ENCODE results near the gene RBM26.

Gene RBM26

DNA sequence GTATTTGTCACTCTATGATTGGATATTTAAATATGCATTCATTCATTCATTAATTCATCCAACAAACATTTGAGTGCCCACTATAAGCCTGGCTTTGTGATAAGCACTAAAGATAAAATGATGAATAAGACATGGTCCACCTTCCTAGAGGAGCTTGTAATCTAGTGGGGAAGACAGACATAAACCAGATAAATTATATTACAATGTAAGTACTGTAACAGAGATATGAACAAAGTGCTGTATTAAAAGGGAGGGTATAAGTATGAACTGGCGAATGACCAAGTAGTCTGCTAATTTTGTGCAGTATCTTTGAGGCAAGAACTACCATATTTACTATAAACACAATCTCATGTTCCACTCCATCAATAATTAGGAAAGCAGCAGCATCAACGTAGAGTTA lies 88.2 kb downstream of the RBM26 start:
- no peak for TF ChIP-seq CTCF (IDR thresholded peaks at IDR 0.05; ENCODE audit: low read depth, low read length)
- no peak overlapping the region for H3K4me3 ChIP-seq (ENCODE audit: low read depth, low read length)

- H3K4me3 ChIP-seq (ENCODE audit: low read depth, low read length): no peak overlapping the region
- no peak for TF ChIP-seq CTCF (IDR thresholded peaks at IDR 0.05; ENCODE audit: low read depth, low read length)
Measured at GRCh38 chr13:79314652-79315051, 91.4 kb downstream of the RBM26 start.

DNA sequence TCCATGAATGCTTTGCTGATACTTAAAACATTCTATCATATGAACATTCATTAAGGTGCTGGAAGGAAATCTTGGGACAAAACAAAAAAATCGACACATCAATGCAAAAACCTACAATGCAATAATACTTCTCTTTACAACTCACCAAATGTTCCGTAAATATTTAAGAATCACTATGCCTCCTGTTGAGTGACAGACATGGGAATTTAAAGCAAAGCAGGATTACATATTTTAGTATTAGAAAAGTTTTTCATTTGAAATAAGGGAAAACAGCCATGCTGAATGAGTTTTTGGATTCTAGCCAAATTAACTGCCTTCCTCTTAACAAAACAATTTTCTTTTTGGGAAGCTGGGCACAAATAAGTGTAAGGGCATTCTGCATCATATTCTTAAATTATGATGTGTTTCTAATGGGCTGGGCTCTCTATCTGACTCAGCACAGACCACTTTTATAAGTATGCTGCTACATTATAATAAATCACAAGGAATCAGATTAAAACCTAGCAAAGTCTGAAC lies 93.7 kb downstream of the RBM26 start:
- no peak overlapping the region for H3K4me3 ChIP-seq (ENCODE audit: low read depth, low read length)
- TF ChIP-seq CTCF (IDR thresholded peaks at IDR 0.05; ENCODE audit: low read depth, low read length): no peak

GRCh38 chr13:79311386-79311785 lies 94.7 kb downstream of the RBM26 start:
- TF ChIP-seq CTCF (IDR thresholded peaks at IDR 0.05; ENCODE audit: low read depth, low read length): no peak
- no peak overlapping the region for H3K4me3 ChIP-seq (ENCODE audit: low read depth, low read length)

DNA sequence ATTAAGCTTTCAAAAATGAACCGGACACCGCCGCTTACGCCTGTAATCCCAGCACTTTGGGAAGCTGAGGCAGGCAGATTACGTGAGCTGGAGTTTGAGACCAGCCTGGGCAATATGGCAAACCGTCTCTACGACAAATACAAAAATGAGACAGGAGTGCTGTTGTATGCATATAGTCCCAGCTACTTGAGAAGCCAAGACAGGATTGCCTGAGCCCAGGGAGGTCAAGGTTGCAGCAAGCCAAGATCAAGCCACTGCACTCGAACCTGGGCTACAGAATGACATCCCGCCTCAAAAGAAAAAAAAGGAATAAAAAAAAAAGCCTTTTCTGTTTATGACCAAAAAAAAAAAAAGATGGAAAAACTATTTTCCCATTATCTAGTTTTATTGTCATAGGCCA lies 96.4 kb downstream of the RBM26 start:
- no peak for TF ChIP-seq CTCF (IDR thresholded peaks at IDR 0.05; ENCODE audit: low read depth, low read length)
- no peak overlapping the region for H3K4me3 ChIP-seq (ENCODE audit: low read depth, low read length)

DNA sequence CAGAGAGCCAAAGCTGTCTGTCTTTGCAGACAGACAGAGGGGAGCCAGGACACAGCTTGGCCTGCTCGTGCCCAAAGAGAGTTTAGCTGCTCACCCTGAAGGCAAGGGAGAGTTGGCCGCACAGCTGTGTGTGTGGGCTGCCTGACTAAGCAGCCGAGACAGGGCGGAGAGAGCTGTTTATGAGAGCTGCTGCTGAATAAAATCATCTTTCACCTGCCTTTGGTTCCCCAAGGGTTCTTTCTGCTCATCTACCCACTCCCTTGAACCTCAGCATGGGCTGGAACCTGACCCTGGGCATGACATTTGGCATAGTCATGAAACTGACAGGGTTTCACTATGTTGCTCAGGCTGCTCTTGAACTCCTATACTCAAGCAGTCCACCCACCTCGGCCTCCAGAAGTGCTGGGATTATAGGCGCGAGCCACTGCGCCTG lies 98.2 kb downstream of the RBM26 start:
- no peak for TF ChIP-seq CTCF (IDR thresholded peaks at IDR 0.05; ENCODE audit: low read depth, low read length)
- no peak overlapping the region for H3K4me3 ChIP-seq (ENCODE audit: low read depth, low read length)

DNA sequence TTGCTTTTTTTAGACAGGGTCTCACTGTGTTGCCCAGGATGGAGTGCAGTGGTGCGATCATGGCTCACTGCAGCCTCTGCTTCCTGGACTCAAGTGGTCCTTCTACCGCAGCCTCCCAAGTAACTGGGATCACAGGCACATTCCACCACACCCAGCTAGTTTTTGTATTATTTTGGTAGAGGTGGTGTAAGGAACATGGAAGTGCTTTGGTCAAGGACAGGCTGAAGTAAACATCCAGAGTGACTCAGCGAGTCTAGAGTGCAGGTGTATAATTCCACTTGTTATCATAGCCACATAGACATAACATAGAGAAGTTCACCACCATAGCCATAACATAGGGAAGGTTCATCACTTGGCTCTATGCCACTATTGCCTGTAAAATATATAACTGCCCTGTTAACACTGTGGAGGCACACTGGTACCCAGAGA lies 98.6 kb downstream of the RBM26 start:
- H3K4me3 ChIP-seq (ENCODE audit: low read depth, low read length): no peak overlapping the region
- TF ChIP-seq CTCF (IDR thresholded peaks at IDR 0.05; ENCODE audit: low read depth, low read length): no peak

All from WI38 (cell line).